NCI-H1930 (cell line): Measurements from ENCODE around the gene FOXD4L6.
"Not testable (repeated sequence)": the region's sequence is repeated elsewhere in the genome, so short reads cannot be mapped to it uniquely, and the experiment has no call there.

Experiments
- DNase-seq, 2 experiments: peaks; one replicate each; lab custom pipeline; 2025; lab: John Stamatoyannopoulos, UW

Gene FOXD4L6

GRCh38 chr9:41128581-41128980, at the start of gene FOXD4L6:
Gene FOXD4L6, minus strand, starts transcription at chr9:41128681. Its CDS starts 298 bp downstream, at chr9:41128383.
- DNase-seq: not testable (repeated sequence)

DNA sequence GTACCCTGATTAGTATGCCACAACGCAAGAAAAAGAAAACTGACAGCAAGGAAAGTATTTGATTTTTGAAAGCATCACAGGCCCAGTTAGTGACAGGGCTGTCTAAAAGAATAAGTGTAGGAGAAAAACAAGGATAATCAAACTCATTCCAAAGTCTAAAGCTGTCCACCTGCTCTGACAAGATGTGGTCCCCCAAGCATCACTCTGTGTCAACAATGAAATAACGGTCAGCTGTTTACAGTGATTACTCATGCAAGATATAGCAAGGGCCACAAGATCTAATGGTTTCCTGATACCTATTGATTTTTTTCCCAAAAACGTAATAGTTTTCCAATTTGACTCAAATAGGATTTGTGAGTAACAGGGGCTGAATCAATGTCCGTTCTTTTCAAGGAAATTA, 46.5 kb upstream of the FOXD4L6 start:
- DNase-seq: not testable (repeated sequence)

- not testable (repeated sequence) for DNase-seq
These were observed 21.6 kb upstream of the FOXD4L6 start for GRCh38 chr9:41150116-41150515.

DNA sequence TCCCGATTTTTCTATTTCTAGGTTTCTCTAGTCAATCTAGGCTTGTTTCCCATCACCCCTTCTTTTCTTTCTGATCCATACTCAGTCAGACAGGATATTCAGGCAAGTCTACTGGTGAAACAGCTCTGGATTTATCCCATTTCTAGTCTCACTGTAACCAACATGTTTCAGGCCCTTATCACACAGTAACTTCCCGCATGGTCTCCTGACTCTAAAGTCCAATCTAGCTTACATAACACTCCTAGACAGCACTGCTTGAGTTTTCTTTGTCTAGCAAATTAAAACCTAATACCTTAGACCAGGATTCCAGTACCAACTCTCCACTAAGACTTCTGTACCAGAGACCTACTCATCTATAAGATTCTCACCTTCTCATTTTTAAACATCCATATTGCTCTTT, 13.4 kb upstream of the FOXD4L6 start:
- DNase-seq: not testable (repeated sequence)

- DNase-seq: not testable (repeated sequence)
These were observed 1.6 kb downstream of the FOXD4L6 start for GRCh38 chr9:41126746-41127446.

DNA sequence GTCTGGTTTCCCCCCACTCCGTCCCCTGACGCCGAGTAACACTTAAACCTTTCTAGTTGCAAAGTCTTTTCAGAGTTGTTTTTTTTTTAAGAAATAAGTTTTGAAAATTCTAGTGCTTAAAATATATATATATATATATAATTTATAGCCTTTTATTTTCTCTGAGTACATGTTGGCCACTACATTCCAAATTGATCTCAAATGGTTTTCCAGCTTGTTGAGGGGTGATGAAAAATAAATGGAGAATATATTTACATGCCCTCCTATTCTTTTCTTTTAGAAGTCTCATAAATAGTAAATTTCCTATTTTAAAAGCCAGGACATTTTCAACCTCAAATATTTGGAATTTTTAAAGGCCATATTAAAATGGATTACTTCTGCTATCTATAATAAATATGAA, 2.5 kb downstream of the FOXD4L6 start:
- not testable (repeated sequence) for DNase-seq

DNA sequence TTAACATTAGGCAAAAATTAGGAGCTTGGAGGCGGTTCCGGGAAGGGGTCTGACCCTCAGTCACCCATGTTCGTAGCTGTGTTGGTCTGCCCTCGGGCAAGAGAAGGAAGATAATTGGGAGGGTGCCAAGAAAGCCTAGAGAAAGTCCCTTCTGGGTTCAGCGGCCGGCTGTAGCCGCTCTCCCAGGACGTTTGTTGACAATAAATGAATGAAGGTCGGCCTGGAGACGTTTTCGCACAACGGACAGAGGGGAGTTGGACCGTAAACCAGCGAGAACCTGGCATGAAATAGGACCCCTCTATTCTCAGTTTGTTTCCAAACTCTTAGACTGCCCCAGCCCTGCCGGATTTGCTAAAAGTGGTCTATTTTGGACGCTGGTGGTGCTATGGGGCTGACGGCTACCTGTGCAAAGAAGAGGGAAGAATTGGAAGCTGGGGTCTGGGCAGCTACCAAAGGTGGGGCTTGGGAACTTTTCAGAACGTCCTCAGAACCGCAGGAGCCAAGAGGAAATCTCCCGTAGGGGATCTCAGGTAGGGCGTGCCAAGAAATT, 3.3 kb downstream of the FOXD4L6 start:
- not testable (repeated sequence) for DNase-seq

- DNase-seq: not testable (repeated sequence)
These were observed 4.0 kb downstream of the FOXD4L6 start for GRCh38 chr9:41124250-41125108.

- not testable (repeated sequence) for DNase-seq
These were observed 4.7 kb downstream of the FOXD4L6 start for GRCh38 chr9:41123812-41124211.

- not testable (repeated sequence) for DNase-seq
These were observed 5.1 kb downstream of the FOXD4L6 start for GRCh38 chr9:41123396-41123795.

DNA sequence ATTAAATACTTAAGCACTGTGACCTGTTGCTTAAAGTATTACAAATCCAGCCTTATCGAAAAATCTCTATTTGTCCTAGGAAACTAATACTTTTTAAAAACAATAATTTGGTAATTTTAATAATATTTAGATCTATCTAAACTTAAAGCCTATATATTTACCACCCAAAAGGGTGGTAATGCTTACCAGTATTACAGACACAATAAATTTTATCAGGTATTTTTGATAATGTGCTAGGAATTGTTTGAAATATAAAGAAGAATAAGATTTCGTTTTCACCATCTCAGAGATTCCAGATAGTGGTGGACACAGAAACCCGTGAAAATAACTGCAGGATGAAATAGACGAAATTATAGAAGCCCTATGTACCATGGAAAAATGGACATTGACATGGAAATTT, 7.8 kb downstream of the FOXD4L6 start:
- not testable (repeated sequence) for DNase-seq

DNA sequence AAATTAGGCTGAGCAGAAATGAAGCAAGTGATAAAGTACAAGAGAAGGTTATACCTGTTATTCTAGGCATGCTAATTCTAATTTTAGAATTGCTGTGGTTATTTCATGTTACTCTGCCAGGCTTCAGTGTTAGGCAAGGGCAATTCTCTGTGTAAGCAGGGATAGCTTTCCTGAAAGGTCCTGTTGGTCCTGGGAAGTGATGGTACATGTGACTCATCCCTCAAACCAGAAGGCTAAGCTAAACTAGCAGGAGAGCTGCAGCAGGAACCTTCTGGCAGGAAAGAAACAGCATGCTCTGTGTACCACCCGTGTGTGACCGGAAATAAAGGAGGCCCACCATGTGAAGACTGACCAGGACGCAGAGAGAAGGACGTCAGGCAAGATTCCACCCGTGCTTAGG, 8.8 kb downstream of the FOXD4L6 start:
- DNase-seq: not testable (repeated sequence)

GRCh38 chr9:41119311-41119710, 9.2 kb downstream of the FOXD4L6 start:
- DNase-seq: not testable (repeated sequence)

DNA sequence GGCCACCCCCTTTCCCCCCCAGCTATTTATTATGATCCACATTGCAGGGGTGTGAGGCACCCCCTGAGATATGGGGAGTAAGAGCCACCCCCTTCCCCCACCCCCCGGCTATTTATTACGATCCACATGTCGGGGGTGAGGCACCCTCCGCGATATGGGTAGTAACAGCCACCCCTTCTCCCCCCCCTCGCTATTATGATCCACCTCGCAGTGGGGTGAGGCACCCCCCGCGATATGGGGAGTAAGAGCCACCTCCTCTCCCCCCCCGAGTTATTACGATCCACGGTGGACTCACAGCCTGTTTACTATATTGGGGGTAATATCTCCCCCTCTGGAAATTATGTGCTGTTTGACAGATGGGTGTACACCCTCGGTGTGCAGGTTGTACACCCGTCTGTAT, 15.1 kb downstream of the FOXD4L6 start:
- not testable (repeated sequence) for DNase-seq

- DNase-seq: not testable (repeated sequence)
These were observed 17.1 kb downstream of the FOXD4L6 start for GRCh38 chr9:41111414-41111813.

DNA sequence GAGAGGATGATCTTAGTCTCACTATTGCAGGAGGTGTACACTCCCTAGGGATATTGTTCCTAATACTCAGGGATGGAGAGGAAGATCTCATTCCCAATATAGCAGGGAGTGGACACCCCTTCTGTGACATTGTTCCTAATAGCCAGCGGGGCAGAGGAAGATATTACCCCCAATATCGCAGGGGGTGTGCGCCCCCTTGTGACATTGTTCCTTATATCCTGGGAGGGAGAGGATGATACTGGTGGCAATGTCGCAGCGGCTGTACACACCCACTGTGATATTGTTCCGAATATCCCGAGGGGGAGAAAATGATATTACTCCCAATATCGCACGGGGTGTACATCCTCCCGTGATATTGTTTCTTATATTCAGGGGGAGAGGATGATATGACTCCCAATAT, 17.6 kb downstream of the FOXD4L6 start:
- not testable (repeated sequence) for DNase-seq

- DNase-seq: not testable (repeated sequence)
These were observed 19.2 kb downstream of the FOXD4L6 start for GRCh38 chr9:41109253-41109652.

- not testable (repeated sequence) for DNase-seq
These were observed 19.7 kb downstream of the FOXD4L6 start for GRCh38 chr9:41108816-41109215.

GRCh38 chr9:41106472-41107116, 21.9 kb downstream of the FOXD4L6 start:
- DNase-seq: not testable (repeated sequence)

DNA sequence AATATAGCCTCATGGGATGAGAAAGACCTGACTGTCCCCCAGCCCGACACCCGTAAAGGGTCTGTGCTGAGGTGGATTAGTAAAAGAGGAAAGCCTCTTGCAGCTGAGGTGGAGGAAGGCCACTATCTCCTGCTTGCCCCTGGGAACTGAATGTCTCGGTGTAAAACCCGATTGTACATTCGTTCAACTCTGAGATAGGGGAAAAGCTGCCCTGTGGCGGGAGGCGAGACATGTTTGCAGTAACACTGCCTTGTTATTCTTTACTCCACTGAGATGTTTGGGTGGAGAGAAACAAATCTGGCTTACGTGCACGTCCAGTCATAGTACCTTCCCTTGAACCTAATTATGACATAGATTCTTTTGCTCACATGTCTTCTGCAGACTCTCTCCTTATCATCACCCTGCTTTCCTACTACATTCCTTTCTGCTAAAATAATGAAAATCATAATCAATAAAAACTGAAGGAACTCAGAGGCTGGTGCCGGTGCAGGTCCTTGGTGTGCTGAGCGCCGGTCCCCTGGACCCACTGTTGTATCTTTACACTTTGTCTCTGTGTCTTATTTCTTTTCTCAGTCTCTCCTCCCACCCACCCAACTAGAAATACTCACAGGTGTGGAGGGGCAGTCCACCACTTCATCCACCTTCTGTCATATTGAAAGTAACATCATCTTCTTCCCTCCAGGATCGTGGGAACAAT, 22.8 kb downstream of the FOXD4L6 start:
- not testable (repeated sequence) for DNase-seq

- not testable (repeated sequence) for DNase-seq
These were observed 23.9 kb downstream of the FOXD4L6 start for GRCh38 chr9:41104542-41104941.
